Activated CD8-positive, alpha-beta memory T cell treated with anti-CD3 and anti-CD28 coated beads for 4 hours (primary cell): Measurements from ENCODE around the gene CFAP46.
"Not testable (repeated sequence)": the region's sequence is repeated elsewhere in the genome, so short reads cannot be mapped to it uniquely, and the experiment has no call there.

Experiments
- DNase-seq, 2 donors: peaks; one replicate each; pipeline ENCODE4 v3.0.0-alpha.2; 2020; ENCODE audit warnings: low read depth in 2 of 2

CFAP46 gene

DNA sequence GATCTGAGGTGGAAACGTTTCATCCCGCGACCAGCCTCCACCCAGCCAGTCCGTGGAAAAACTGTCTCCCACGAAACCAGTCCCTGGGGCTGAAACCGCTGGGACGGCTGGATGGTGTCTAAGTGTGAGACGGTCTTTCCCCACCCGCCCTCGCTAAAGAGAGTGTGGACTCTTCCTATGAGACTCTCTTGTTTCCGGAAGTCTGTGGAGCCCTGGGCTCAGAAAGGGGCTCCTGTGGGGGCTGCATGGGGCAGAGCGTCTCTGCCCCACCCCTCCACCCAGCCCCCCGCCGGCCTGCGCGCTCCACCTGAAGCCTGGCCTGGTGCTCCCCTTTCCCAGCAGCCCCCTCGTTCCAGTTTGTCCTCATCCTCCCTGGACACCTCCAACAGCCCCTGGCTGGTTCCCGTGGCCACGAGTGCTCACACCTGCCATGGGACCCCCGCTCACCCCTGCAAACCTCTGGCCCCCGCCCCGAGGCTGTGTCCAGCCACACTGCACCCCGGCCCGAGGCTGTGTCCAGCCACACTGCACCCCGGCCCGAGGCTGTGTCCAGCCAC is 28.7 kb downstream of the CFAP46 start:
- no peak for DNase-seq

DNA sequence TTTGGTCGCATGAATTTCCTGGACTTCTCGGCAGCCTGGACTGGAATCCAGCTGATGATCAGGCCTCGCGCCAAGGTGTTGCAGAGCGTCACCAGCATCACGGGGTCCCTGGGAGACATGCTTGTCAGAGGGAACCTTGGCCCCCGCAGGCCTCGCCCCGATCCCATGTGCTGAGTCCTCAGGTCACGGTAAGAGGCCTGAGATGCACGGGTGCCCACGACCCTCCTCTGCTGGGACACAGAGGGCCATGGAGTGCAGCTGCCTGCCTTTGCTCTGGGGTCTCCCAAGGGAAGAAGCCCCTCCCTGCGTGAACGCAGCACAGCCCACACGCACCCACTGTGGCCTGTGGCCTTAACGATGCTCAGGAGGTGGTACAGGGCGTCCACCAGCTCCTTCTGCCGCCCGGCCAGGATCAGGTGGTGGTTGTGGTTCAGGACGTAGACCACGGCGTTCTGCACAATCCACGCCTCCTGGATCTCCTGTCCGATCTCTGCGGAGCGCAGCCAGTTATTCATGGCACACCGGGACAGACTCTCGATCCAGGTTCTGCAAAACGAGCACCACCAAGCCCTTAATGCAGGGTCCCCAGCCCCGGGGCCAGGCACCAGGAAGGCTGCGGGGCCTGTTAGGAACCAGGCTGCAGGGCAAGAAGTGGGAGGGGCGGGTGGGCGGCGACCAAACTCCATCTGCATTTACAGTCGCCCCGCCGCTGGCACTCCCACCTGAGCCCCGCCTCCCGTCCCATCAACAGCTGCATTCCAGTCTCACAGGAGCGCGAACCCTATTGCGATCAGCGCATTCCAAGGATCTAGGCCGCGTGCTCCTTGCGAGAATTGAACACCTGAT is 29.4 kb downstream of the CFAP46 start:
- no peak for DNase-seq

DNA sequence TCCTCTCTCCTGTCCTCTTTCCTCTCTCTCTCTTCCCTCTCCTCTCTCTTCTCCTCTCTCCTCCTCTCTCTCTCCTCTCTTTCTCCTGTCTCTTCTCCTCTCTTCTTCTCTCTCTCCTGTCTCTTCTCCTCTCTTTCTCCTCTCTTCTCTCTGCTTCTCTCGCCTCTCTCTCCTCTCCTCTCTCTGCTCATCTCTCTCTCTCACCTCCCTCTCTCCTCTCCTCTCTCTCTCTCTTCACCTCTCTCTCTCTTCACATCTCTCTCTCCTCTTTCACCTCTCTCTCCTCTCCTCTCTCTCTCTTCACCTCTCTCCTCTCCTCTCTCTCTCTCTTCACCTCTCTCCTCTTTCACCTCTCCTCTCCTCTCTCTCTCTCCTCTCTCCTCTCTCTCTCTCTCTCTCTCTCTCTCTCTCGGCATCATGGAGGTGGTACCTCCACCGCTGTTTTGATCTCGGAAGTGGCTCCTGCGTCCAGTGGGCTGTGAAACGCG is 30.1 kb downstream of the CFAP46 start:
- no peak for DNase-seq

DNA sequence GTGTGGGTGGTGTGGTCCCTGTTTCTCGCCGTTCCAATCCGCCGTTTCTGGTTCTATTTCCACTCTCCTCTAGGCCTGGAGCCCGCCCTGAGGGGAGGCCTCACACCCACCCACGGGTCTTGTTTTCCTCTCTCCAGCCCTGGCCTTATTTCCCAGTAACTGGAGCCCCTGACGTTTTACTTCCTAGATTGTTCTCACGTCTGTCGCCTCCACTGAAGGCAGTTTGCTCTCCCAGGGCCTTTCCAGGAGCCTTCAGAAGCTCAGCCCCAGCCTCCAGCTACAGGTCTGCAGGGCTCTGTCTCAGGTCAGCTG is 30.6 kb downstream of the CFAP46 start:
- DNase-seq = no peak

DNA sequence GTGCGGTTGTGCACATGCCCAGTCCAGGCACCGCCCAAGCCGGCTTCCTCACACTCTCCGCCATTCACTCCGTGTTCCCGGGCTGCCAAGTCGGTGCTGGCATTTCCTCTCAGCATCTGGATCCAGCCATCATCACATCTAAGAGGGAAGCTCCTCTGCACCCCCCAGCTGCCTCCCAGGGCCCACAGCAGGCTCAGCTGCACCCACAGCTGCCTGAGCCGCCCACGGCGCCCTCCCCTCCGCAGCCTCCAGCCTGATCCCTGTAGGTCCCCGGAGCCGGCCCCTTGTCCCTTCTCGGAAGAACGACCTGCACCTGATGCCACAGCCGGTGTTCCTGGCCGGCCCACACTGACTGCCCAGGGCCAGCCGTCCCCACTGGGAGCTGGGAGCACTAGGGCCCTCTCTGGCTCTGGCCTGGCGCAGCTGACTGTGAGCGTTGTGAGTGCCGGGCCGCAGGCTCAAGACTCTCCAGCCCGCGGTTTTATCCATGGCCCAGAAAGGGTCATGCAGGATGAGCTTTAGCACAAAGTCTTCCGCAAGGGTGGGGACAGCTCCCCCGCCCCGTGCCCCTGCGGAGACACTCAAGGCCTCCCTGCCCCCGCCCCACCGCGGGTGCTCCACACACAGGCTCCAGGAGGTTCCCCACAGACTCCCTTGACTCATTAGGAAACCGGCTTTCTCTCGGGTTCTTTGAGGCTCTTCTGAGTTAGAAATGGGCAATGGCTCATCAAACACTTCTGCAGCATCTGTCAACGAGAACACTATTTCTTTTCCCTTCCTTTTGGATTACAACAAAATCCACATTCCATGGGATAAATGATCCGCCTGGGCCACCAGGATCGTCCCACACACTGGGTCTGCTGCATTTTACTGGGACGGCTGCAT is 31.2 kb downstream of the CFAP46 start:
- DNase-seq = no peak

DNA sequence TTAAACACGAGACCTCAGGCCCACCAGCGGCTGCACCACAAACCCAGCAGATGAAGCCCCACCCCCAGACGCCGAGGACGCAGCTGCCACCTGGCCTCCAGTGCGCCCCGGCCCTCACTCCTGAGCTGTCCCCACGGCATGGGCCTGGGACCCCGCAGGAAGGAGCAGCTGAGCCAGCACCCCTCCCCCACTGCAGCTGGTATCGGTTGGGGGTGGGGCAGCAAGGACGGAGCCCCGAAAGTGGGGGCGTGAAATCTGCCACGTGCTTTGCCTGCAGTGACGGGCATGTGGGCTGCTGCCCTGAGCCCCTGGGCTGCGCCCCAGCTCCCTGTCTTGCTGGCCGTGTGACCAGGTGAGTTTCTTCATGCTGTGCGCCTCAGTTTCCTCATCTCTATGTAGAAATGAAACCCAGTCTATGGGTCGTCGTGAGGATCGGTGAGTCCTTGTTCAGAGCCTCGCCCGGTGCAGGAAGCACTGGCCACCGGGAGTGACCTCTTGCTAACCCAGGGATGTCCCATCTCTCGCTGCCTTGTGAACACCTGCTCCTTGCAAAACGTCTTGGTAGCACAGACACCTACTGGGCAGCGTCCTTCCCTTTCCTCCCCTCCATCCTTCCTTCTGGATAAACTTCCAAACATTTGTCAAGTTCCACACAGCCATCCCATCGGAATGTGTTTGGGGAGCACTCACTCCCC is 32.0 kb downstream of the CFAP46 start:
- no peak for DNase-seq

DNA sequence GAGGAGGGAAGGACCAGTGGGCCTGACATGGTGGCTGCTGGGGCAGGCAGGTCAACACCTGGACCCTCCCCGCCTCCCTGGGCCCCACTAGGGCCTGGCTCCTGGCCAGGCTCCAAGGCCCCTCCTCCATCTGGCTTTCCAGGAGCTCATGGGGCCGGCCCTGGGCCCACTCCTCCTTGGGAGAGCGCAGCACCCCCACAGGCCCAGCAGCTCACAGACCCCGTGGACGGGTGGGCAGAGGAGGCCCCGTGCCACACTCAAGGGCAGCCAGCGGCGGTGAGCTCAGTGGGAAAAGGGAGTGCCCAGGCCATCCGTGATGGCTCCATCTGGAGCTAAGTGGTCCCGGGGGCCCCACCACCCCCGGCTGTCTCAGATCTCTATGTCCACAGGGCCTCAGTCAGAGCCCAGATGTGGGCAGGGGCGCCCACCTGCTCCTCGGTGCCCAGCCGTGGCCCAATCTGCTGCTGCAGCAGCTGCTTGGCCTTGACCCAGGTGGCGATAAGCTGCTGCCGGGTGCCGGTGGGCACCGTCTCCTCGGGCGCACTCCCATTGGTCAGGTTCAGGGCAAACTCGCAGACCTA is 32.8 kb downstream of the CFAP46 start:
- DNase-seq = no peak

DNA sequence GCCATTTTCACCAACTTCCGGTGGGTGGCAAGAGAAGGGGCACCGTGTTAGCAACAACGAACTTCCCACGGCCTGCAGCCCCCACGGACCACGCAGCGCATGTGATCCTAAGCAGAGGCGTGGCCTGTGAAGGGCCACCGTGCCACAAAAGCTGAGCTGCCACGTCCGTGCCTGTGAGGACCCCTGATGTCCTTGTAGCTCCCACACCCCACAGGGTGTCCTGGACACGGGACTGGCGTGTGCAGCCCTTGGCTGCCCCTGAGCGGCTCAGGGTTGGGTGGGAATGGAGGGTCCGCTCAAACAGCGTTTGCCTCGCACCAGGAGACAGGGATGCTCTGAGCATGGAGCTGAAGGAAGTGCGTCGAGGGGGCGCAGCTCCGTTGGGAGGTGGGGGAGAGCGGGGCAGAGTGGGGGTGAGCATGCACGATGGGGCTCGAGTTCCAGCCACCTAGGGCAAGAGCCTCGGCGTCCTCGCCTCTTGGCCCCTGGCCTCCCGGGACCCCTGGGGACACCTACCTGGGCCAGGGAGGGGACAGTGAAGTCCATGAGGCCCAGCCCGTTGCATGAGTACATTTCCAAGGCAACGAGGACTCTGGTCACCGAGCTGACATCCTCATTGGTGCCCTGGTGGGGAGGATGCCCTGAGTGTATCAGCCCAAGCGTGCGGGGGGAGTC is 33.6 kb downstream of the CFAP46 start:
- DNase-seq = no peak

DNA sequence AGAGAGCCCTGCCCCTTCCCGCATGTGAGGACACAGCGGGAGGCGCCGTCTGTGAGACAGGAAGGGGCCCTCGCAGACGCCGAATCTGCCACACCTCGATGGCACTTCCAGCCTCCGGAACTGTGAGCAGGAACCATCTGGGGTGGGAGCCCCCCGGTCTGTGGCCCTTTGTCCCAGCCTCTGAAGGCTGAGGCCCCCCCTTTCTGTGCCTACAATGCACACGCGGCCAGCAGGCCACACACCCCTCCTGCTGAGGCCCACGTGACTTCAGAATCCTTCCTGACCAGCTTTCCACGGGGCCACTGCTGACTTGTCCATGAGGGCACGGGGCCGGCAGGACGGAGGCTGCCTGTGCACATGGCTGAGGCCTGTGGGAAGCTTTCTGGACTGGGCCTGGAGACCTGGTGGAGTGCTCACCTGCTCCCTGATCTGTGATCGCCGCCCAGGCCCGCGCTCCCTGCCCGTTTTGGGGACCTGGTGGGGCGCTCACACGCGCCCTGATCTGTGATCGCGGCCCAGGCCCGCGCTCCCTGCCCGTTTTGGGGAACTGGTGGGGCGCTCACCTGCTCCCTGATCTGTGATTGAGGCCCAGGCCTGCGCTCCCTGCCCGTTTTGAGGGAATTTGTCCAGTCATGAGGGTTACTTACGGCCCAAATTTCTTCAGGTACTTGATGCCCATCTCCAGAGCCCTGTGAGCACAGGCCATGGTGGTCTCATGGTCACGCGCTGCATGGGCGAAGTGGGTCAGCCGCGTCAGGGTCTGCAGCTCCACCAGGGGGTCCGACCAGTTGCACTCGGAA is 34.3 kb downstream of the CFAP46 start:
- DNase-seq = no peak

DNA sequence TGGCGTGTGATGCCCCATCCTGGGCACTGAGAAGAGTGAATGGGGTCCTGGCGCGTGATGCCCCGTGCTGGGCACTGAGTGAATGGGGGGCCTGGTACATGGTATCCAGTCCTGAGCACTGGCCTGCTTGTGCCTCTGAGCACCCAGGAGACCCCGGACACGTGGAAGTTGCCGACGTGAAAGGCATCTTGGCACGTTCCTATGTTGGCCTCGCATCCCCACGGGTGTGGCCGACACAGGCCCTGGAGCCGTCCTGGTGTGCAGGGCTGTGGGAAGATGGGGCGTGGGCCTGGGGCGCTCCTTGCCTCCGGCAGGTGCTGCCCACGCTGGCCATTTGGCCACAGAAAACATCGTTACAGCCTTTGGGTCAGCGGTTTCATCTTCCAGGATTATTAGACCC is 35.5 kb downstream of the CFAP46 start:
- DNase-seq = no peak

DNA sequence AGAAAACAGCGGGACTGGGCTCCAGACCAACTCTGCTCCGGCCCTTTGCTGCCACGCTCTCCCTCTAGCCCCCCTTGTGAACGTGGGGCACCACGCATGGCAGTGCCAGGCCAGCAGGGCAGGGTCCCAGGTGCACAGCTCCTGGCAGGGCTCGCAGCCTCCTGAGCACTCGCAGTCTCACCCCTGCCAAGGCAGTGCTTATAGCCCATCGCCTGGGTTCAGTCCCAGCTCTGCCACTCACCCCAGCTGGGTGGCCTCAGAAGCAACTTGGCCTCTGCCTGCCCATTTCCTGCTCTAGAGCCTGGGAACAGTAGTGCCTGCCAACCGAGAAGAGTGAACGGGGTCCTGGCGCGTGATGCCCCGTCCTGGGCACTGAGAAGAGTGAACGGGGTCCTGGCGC is 36.3 kb downstream of the CFAP46 start:
- no peak for DNase-seq

DNA sequence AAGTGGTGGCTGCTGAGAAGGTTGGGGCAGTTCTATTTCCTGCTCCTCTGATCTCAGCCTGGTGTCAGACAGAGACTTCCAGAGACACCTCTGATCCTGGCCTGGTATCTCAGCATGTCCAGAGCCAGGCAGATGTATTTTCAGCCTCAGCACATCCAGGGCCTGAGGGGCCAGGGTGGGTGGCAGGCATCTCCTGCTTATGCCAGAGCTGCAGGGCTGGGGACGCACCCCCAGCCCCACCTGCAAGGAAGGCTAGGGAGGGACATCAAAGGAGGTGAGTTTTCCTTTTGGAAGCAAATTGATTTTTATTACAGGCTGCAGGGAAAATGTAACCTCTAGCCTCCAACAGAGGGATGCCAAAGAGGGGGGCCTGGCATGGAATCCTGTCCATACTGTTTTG is 36.7 kb downstream of the CFAP46 start:
- no peak for DNase-seq

DNA sequence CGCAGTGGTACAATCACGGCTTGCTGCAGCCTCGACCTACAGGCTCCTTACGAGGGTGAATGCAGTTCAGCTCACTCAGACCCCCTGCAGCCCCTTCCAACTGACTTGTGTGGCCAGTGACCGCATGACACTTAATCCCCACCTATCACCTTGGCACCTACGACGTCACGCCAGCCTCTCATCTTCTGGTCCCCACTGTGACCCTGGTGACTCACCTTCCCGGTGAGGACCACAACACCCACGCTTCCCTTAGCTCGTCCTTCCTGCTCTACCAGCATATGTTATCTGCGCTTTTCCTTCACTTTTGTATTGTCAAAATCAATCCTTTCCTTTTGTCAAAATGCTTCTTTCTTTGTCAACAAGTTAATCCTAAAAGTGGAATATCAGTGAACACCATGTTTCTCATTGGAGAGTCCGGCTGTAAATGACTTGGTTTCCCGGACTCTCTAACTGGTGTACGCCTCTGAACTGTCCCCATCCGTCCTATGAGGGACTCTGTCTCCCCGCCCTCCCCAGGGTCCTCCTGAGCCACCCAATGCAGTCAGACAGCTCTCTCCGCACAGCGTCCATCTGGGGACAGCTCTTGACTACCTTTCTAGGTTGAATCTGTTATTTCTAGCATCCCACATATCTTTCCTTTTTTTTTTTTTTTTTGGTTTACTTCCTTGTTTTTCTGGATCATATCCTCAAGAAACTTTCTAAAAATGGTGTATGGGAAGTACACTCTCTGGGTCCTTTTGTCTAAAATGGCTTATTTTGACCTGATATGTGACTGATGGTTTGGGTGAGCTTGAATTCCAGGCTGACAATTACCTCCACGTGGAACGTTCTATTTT is 37.3 kb downstream of the CFAP46 start:
- no peak for DNase-seq

DNA sequence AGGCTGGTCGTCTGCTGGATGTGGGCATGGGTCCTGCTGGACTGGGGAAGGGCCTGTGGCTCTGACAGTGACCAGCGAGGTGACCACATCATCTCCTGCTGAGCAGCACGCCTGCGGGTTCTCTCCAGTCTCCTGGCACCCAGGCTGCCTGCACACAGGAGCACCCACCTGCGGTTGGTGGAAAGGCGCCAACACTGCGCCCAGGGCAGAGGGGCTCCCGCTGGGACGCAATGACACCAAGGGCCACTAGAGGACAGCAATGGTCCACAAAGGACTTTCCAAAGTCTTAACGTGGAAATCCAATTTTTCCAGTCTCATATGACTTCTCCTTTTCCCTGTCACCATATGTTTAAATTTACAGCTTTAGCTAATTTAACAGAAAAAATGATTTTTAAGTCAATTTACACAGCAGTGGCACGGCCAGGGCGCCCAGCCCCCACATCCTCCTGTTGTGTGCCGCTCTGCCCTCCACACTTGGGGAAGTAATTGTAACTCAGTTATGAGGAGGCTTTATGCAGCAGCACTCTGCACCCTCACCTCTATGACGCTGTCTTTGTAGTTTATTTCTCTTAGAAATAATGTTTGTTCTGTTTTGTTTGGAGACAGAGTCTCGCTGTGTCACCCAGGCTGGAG is 38.1 kb downstream of the CFAP46 start:
- DNase-seq = no peak

DNA sequence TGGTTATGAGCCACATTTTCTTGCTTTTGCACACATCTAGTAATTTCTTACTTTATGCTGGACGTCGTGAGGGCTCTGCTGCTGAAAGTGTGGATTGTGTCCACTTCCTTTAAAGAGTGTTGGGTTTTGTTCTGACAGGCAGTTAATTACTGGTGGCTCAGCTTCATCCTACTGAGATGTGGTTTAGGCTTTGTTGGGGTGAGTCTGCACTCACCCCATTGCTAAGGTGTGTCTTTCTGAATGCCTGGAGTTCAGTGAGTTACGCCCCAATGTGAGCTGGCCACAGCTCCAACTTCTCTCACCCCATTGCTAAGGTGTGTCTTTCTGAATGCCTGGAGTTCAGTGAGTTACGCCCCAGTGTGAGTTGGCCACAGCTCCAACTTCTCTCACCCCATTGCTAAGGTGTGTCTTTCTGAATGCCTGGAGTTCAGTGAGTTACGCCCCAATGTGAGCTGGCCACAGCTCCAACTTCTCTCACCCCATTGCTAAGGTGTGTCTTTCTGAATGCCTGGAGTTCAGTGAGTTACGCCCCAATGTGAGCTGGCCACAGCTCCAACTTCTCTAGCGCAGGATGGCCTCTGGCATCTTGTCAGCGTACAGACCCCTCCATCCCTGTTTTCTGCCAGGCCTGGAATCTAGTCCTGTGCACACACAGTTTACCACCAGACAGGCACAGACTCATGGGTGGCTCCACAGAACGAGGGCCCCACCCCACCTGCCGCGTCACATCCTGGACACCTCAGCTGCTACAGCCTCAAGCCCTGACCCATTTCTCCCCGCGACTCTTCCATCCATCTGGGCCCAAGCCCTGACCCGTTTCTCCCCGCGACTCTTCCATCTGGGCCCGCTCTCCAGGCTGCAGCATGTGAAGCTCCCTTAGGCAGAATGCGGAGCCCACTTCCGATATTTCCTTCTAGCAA is 39.5 kb downstream of the CFAP46 start:
- DNase-seq = not testable (repeated sequence)

DNA sequence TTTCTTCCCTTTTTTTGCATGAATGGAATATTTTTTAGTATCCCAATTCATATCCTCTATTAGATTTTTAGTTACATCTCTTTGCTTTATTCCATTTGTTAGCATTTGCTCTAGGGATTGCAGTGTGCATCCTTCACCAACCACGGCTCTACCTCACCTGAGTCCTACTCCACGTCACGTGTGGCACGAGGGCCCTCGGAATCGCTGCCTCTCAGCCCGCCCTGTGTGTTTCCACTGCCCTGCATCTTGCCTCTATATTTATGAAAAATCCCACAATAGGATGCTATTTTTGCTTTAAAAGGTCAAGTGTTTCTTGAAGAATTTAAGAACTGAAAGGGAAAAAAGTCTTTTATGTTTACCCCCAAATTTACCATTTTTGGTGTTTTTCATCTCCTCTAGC is 41.0 kb downstream of the CFAP46 start:
- DNase-seq = no peak

DNA sequence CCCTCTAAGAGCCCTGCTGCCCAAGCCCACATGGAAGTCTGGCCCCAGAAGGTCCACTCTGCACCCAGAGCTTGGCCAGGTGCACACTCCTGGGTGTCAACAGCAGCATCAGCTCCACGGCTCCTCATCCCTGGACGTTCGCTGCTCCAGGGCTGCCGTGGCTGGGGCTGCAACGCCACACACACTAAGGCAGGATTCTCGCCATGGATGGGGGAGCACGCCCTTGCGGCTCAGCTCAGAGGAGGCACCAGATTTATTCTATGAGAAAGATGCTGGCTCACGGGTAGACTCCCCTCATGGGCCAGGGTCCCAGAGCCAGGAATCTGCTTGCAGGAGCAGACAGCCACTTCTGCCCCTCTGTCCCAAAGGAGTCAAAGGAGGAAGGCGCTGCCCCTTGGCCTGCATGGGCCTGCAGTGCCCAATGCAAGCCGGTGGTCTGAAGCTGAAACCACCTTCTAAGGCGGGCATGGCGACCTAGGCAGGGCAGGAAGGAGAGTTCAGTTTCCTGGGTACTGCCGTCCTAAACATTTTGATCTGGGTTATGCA is 42.1 kb downstream of the CFAP46 start:
- DNase-seq = no peak

DNA sequence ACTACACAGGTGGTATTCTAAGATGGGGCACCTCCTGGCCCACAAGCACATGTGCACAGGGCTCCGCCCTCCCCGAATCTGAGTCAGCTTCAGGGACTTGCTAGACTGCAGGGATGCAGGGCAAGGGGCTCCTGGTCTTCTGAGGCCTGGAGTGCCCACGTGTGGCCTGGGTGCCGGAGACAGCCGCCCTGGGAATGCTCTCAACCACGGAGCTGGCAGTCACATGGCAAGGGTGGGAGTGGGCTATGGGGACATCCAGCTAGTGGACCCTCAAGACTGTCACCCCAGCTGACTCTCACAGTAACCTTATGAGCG is 42.7 kb downstream of the CFAP46 start:
- DNase-seq = no peak
